Ramos (cell line): ENCODE results near the gene GPRC5B.

Experiments used
- in situ Hi-C: fragments of 300-500 bp; cut with MboI; formaldehyde crosslinking; loops from one replicate; pipeline ENCODE4 v1.14.3; 2022; ENCODE audit warnings: low sequenced_read_pairs; ENCODE audit not compliant: unreplicated experiment

The GPRC5B gene

DNA sequence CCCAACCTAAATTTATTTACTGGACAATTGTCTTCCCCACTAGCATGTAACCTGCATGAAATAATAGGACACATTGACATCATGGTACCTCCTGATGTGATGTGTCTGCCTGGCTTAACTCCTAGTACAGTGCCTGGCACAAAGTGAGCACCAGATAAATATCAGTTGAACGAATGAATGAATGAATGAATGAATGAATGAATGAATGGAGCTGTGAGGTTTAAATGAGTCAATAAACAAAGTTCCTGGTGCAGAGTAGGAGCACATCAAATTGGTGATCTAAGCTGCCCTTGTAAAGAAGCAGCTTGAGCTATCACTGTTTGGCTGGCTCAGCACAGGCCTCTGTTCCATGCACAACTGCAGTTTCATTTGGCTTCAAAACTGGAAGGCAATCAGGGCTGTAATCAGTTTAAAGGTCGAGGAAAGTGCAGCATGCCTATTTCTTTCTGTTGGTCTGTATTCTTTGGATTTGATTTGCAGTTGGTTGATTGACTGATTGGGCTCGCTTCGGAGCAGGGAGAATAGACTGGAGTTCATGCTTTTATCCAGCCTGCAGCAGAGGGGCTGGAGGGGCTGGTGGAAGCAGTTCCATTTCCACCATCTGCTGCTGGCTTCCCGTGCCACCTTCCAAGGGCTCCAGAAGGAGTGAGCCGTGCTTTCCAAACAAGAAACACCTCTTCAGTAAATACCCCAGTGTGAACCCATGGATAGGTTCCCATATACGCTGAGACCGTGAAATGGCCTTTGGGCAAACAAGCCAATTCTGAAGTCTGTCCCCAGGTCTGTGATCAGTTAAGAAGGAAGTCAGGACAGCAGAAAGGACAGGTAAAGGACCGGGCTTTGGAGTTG is 54.6 kb downstream of the GPRC5B start:
- in situ Hi-C loops: no loop called here

DNA sequence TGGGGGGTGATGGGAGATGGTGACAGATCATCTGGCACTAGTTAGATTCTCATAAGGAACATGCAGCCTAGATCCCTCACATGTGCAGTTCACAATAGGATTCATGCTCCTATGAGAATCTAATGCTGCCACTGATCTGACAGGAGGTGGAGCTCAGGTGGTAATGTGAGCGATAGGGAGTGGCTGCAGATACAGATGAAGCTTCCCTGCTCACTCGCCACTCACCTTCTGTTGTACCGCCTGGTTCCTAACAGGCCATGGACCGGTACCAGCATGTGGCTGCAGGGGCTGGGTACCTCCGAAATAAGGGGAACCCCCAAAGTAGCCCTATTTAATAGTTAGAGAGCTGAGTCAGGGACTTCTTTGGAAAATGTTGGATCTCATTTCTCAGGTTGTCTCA is 60.4 kb downstream of the GPRC5B start:
- in situ Hi-C loops: no loop called here

- in situ Hi-C loops: no loop called here
Measured at GRCh38 chr16:19823322-19823721, 61.3 kb downstream of the GPRC5B start.

- in situ Hi-C loops: no loop called here
Measured at GRCh38 chr16:19822533-19822932, 62.1 kb downstream of the GPRC5B start.

DNA sequence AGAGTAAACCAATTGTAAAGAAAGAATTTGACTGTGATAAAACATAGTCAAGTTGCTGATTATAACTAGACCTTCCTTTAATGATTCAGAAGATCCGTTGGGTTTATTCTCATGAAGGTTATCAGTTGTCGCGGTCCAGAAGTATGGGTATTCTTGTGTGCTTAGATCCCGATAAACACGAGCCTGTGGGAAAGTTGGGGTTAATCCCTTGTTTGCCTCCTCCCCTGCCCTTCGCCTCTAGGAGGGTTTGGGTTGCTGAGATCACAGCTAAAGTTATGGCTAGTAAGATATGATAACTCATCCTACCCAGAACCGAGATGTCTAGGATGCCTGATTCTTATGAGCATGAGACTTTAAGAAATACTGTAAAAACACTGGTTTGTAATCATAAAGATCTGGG is 66.8 kb downstream of the GPRC5B start:
- in situ Hi-C loops: no loop called here

DNA sequence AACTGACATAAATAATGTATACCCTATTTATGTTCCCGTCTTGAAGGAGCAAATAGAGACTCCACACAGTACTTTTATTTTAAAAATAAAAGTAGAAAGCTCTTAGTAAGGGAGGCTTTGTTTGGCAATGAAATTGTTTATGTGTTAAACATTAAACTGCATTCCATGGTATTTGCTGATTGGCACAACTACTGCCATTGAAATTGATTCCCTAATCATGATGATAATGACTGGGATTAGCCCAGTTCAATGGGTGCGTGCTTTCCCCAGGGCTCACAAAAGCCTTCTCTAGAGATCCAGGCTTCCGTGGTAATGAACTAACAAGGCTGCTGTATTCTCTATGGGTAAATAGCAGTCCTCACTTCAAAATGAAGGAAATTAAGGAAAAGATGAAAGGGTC is 67.5 kb downstream of the GPRC5B start:
- in situ Hi-C loops: no loop called here

DNA sequence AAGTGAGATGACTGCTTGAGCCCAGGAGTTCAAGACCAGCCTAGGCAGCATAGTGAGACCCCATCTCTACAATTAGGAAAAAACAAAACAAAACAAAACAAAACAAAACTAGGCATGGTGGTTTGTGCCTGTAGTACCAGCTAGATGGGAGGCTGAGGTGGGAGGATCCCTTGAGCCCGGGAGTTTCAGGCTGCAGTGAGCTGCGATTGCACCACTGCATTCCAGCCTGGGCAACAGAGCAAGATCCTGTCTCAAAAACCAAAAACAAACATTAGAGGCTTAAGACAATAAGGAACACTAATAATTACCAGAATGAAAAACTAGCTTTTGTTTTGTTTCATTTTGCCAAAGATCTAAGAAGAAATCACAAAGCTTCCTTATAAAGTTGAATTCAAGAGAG is 69.2 kb downstream of the GPRC5B start:
- in situ Hi-C loops: no loop called here

DNA sequence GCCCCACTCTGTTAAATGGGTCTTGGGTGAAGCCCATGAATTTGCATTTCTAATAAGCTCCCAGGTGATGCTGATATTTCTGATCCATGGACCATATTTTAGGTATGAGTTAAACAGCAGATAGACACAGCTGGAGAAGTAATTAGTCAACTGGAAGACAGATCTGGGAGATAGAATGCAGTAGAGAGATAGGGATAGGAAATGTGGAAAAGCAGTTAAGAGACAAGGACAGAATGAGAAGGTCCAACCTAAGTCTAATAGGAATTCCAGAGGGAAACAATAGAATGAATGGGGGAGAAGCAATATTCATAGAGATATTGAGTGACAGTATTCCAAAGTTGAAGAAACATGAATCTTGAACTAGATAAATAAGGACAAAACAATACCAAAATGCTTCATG is 71.7 kb downstream of the GPRC5B start:
- in situ Hi-C loops: no loop called here

- in situ Hi-C loops: no loop called here
Measured at GRCh38 chr16:19810817-19811731, 73.6 kb downstream of the GPRC5B start.

DNA sequence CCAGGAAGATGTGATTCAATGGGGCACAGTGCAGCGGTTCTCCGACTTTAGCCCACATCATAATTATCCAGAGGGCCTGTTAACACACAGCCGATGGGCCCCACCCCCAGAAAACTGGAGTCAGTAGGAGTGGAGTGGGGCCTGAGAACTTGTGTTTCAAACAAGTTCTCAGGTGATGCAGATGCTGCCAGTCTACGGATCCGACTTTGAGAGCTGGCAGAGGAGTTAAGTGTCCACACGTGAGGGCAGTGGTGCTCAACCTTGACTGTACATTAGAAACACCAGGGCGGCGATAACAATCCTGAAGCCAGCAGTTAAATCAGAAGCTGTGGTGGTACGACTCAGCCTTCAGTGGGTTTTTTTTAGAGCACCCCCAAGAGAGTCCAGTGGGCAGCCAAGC is 75.0 kb downstream of the GPRC5B start:
- in situ Hi-C loops: no loop called here

GRCh38 chr16:19809121-19809635 is 75.5 kb downstream of the GPRC5B start:
- in situ Hi-C loops: no loop called here

DNA sequence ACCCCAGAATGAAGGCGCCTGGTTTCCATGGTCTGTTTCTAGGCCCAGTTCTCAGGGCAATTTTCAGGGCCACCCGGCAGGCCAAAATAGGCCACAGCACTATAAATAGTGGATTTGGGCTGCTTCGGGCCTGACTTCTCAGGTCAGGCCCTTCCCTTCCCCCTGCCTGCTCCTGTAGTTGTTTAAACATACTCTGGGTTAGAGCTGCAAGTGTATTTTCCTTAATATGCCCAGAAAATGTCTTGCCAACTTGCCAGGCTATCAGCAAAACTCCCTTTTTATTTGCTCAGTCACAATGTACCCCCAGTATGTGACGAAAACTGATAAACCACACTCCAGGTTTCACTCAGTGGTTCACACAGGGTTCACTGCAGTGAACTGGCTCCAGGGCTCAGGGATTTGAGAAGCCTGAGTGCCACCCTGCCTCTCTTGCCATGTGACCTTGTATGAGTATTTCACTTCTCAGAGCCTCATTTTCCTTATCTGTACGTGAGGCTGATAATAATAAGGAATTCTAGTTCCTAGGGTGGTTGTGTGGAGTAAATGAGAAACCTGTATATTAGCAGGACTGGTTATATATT is 76.5 kb downstream of the GPRC5B start:
- in situ Hi-C loops: no loop called here
